SK-N-MC (cell line): Measurements from ENCODE around the gene KIAA0825.

Experiments
- EZH2 ChIP-seq: fragments of 200-600 bp; sonication (generic); IDR thresholded peaks from one replicate; pipeline ENCODE4 v1.6.1; 2017; ENCODE audit warnings: antibody characterized with exemption
- POLR2AphosphoS5 ChIP-seq: IDR thresholded peaks from 2 replicates; pipeline ENCODE4 v1.6.1; 2012; ENCODE audit warnings: mild to moderate bottlenecking, low read depth, low read length, borderline replicate concordance

GRCh38 chr5:94240596-94240992 is 377.8 kb downstream of the KIAA0825 start:
- TF ChIP-seq EZH2: no peak
- TF ChIP-seq POLR2AphosphoS5: no peak
